Astrocyte of the cerebellum (primary cell): ENCODE data around the gene CTIF.

ENCODE experiments used
- DNase-seq: peaks from one replicate; pipeline ENCODE4 v3.0.0-alpha.2; 2011; ENCODE audit warnings: low read depth
- H3K4me3 ChIP-seq: 2 replicates; pipeline ENCODE4 v1.5.1; 2011; ENCODE audit warnings: mild to moderate bottlenecking, low read depth, low read length, moderate library complexity
- in situ Hi-C: cut with HindIII; loops from 2 replicates; pipeline ENCODE4 v1.10.0; 2017; ENCODE audit warnings: low sequenced_read_pairs
- TF ChIP-seq, protein P1 (sequence below): IDR thresholded peaks from 2 replicates; pipeline ENCODE4 v1.5.1; 2012; ENCODE audit warnings: low read length, low read depth, moderate library complexity, mild to moderate bottlenecking; ENCODE audit errors: missing control alignments

CTIF gene

GRCh38 chr18:48609820-48610815 lies 71.3 kb downstream of the CTIF start:
- H3K4me3 ChIP-seq = no peak overlapping the region
- DNase-seq = no peak
- in situ Hi-C loops = no loop called here
- TF ChIP-seq, protein P1, sequence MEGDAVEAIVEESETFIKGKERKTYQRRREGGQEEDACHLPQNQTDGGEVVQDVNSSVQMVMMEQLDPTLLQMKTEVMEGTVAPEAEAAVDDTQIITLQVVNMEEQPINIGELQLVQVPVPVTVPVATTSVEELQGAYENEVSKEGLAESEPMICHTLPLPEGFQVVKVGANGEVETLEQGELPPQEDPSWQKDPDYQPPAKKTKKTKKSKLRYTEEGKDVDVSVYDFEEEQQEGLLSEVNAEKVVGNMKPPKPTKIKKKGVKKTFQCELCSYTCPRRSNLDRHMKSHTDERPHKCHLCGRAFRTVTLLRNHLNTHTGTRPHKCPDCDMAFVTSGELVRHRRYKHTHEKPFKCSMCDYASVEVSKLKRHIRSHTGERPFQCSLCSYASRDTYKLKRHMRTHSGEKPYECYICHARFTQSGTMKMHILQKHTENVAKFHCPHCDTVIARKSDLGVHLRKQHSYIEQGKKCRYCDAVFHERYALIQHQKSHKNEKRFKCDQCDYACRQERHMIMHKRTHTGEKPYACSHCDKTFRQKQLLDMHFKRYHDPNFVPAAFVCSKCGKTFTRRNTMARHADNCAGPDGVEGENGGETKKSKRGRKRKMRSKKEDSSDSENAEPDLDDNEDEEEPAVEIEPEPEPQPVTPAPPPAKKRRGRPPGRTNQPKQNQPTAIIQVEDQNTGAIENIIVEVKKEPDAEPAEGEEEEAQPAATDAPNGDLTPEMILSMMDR = no peak

GRCh38 chr18:48611203-48611602 lies 72.4 kb downstream of the CTIF start:
- TF ChIP-seq, protein P1 = no peak
- in situ Hi-C loops = no loop called here
- DNase-seq = no peak
- no peak overlapping the region for H3K4me3 ChIP-seq

DNA sequence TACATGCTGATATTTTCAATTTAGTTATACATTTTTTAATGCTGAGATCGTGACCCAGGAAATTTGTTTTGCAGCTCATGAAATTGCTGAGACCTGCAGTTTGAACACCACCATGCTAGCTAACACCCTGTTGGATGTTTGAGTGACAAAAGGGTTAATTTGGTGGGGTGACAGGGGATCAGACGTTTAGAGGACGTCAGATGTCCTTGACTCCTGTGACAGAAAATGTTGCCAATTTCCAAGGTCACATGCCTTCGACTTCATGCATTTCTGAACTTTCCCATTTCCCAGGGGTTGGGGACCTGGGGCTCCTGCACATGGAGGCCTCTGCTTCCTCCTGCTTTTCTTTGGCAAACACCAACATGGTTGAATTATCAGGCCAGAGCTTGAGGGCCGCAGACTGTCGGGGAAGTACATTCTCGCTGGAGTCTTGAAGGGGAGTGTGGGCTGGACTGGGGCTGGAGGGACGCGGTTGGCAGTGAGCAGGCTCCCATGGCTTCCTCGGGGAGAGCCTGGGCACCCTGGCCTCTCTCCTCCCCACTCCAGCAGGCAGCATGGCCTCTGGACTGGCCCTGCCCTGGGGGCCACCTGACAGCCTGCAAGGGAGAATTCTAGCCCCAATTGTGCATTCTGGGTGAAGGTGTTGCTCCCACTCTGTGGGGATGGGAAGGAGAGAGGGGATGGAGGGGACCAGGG lies 73.1 kb downstream of the CTIF start:
- H3K4me3 ChIP-seq = no peak overlapping the region
- in situ Hi-C loops = no loop called here
- DNase-seq = no peak
- TF ChIP-seq, protein P1 = no peak

DNA sequence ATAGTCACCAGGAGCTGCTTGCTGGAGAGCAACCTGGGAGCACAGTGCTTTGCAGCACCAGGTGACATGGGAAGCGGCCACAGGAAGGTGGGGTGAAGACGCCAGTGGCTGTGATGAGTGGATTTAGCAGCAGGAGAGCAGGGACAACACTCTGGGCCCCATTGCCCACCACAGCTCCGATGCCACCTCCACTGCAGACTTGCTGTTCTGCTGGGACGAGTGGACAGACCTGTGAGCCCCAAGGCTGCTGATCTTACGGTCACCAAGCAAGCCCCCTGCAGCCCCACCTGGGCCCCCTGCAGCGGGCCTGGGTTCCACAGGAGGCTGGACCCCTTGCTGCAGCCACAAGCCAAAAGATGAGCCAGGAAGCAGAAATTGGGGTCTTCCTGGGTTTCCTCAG lies 73.7 kb downstream of the CTIF start:
- in situ Hi-C loops = no loop called here
- TF ChIP-seq, protein P1 = no peak
- no peak overlapping the region for H3K4me3 ChIP-seq

DNA sequence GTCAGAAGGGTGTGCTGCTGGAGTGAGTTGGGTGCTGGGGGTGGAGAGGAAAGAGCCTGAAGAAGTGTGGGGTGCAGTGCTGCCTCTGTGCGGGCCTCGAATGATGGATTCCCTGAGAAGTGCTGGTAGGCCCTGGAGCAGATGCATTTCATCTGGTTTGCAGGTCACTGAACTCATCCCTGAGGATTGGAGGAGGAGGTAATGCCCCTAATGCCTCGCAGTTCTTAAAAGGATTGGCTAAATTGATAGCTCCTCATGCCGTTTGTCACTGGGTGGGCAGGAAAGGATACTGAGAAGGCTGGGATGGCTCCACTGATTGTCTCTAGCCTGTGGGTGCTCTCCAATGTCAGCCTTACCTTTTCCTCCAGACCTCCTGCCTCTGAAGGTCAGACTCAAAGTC lies 74.1 kb downstream of the CTIF start:
- TF ChIP-seq, protein P1 = no peak
- in situ Hi-C loops = no loop called here
- DNase-seq = no peak
- H3K4me3 ChIP-seq = no peak overlapping the region

More for the DNA sequence above, 73.7 kb downstream of the CTIF start:
- DNase-seq = no peak

- in situ Hi-C loops = no loop called here
- TF ChIP-seq, protein P1 = no peak
- no peak for DNase-seq
- H3K4me3 ChIP-seq = no peak overlapping the region
Observed at GRCh38 chr18:48613589-48614404, 75.0 kb downstream of the CTIF start.
